Astrocyte (in vitro differentiated cells and primary cell): Measurements from ENCODE around the gene ENSA. TPM values are rescaled to one million over a fixed set of nuclear protein-coding genes. Genes with fewer than 3 reads are reported as not detected.
"Not testable (repeated sequence)": the region's sequence is repeated elsewhere in the genome, so short reads cannot be mapped to it uniquely, and the experiment has no call there.

Experiments used
- DNase-seq: peaks from one replicate; pipeline ENCODE4 v3.0.0-alpha.2; 2010; ENCODE audit warnings: low read depth
- FAIRE-seq: peaks from 2 replicates; lab custom pipeline; 2011; peaks lifted over from hg19 to GRCh38; lab: Jason Lieb, UNC
- H2AFZ ChIP-seq: 2 replicates; pipeline ENCODE4 v1.6.0; 2012; ENCODE audit warnings: low read depth, low read length, inconsistent platforms
- H3K27ac ChIP-seq: 2 replicates; pipeline ENCODE4 v1.5.1; 2011; ENCODE audit warnings: low read depth, low read length, inconsistent platforms
- H3K27me3 ChIP-seq: 2 replicates; pipeline ENCODE4 v1.6.0; 2011; ENCODE audit warnings: low read length, inconsistent platforms; ENCODE audit not compliant: insufficient read depth
- H3K36me3 ChIP-seq: 2 replicates; pipeline ENCODE4 v1.5.1; 2011; ENCODE audit warnings: low read length, inconsistent platforms; ENCODE audit not compliant: insufficient read depth
- H3K4me1 ChIP-seq: 2 replicates; pipeline ENCODE4 v1.5.1; 2011; ENCODE audit warnings: low read length, inconsistent platforms; ENCODE audit not compliant: insufficient read depth
- H3K4me2 ChIP-seq: 2 replicates; pipeline ENCODE4 v1.6.0; 2012; ENCODE audit warnings: low read length, inconsistent platforms
- H3K4me3 ChIP-seq: 2 replicates; pipeline ENCODE4 v1.5.1; 2011; ENCODE audit warnings: low read depth, mild to moderate bottlenecking, low read length, inconsistent platforms; ENCODE audit not compliant: insufficient read depth
- H3K79me2 ChIP-seq: 2 replicates; pipeline ENCODE4 v1.6.0; 2012; ENCODE audit warnings: mild to moderate bottlenecking, low read length, inconsistent platforms; ENCODE audit not compliant: insufficient read depth
- H3K9ac ChIP-seq: 2 replicates; pipeline ENCODE4 v1.6.0; 2012; ENCODE audit warnings: mild to moderate bottlenecking, low read length, inconsistent platforms
- H3K9me3 ChIP-seq: 2 replicates; pipeline ENCODE4 v1.5.1; 2012; ENCODE audit warnings: low read depth, mild to moderate bottlenecking, low read length, inconsistent platforms; ENCODE audit not compliant: insufficient read depth
- H4K20me1 ChIP-seq: 2 replicates; pipeline ENCODE4 v1.6.0; 2012; ENCODE audit warnings: low read length, inconsistent platforms; ENCODE audit not compliant: insufficient read depth
- H3K27ac Mint-ChIP-seq: one replicate; pipeline ENCODE4 v1.8.0; 2021; ENCODE audit warnings: mild to moderate bottlenecking, mixed read lengths; ENCODE audit not compliant: unreplicated experiment
- H3K27me3 Mint-ChIP-seq: one replicate; pipeline ENCODE4 v1.8.0; 2021; ENCODE audit warnings: low read depth, mixed read lengths; ENCODE audit not compliant: unreplicated experiment
- H3K36me3 Mint-ChIP-seq: one replicate; pipeline ENCODE4 v1.8.0; 2021; ENCODE audit warnings: low read depth, mixed read lengths; ENCODE audit not compliant: unreplicated experiment
- H3K4me1 Mint-ChIP-seq: one replicate; pipeline ENCODE4 v1.8.0; 2021; ENCODE audit warnings: low read depth, mixed read lengths; ENCODE audit not compliant: unreplicated experiment
- H3K4me3 Mint-ChIP-seq: one replicate; pipeline ENCODE4 v1.8.0; 2021; ENCODE audit warnings: mild to moderate bottlenecking, moderate library complexity, mixed read lengths; ENCODE audit not compliant: unreplicated experiment
- H3K9me3 Mint-ChIP-seq: one replicate; pipeline ENCODE4 v1.8.0; 2021; ENCODE audit warnings: mild to moderate bottlenecking, mixed read lengths; ENCODE audit not compliant: unreplicated experiment
- CTCF ChIP-seq: IDR thresholded peaks from 2 replicates; pipeline ENCODE4 v1.5.1; 2011; ENCODE audit warnings: low read depth, mild to moderate bottlenecking, inconsistent platforms, low read length, moderate library complexity; ENCODE audit not compliant: insufficient read depth
- EZH2 ChIP-seq: IDR thresholded peaks from 2 replicates; pipeline ENCODE4 v1.6.1; 2012; ENCODE audit warnings: mild to moderate bottlenecking, low read length, inconsistent platforms; ENCODE audit not compliant: insufficient read depth
- total RNA-seq: library from RNA; stranded (reverse); gene quantifications from 2 replicates; pipeline ENCODE4 v1.2.1, GENCODE V29; 2021

Gene ENSA
- total RNA-seq, 1 donor from 2014 or later: 99.6 TPM

- Histone ChIP-seq H3K9ac (no peak overlapping the region), H3K4me1 (no peaks in the 10 kb centered on the region), H3K27ac (no peak overlapping the region), H3K4me3 (no peak overlapping the region), H4K20me1 (no peaks in the 10 kb centered on the region), H3K79me2 (no peaks in the 10 kb centered on the region), H2AFZ (no peak overlapping the region), H3K36me3 (peaks cover 10% of the 10 kb centered on the region), H3K4me2 (no peak overlapping the region), H3K27me3 (no peaks in the 10 kb centered on the region), H3K9me3 (no peaks in the 10 kb centered on the region)
- no peak overlapping the region for H3K27ac Mint-ChIP-seq
- no peaks in the 10 kb centered on the region for H3K9me3 Mint-ChIP-seq
- FAIRE-seq: no peak
- no peak for TF ChIP-seq CTCF
- TF ChIP-seq EZH2: no peak
- DNase-seq: no peak
- H3K4me3 Mint-ChIP-seq: no peak overlapping the region
- H3K36me3 Mint-ChIP-seq: peaks cover 11% of the 10 kb centered on the region
- H3K27me3 Mint-ChIP-seq: no peaks in the 10 kb centered on the region
- H3K4me1 Mint-ChIP-seq: no peaks in the 10 kb centered on the region
Measured at GRCh38 chr1:150661156-150661555, 31.7 kb upstream of the ENSA start.

- no peaks in the 10 kb centered on the region for H3K9me3 Mint-ChIP-seq
- no peaks in the 10 kb centered on the region for H3K4me1 ChIP-seq
- H3K36me3 Mint-ChIP-seq: peaks cover 11% of the 10 kb centered on the region
- H3K27me3 Mint-ChIP-seq: no peaks in the 10 kb centered on the region
- no peak overlapping the region for H3K4me3 Mint-ChIP-seq
- H3K36me3 ChIP-seq: peaks cover 10% of the 10 kb centered on the region
- no peak overlapping the region for H3K4me2 ChIP-seq
- no peak overlapping the region for H3K9ac ChIP-seq
- FAIRE-seq (no peak), DNase-seq (no peak)
- H2AFZ ChIP-seq: no peak overlapping the region
- no peaks in the 10 kb centered on the region for H3K79me2 ChIP-seq
- TF ChIP-seq CTCF (no peak), EZH2 (no peak)
- no peak overlapping the region for H3K4me3 ChIP-seq
- no peaks in the 10 kb centered on the region for H3K4me1 Mint-ChIP-seq
- H3K27ac ChIP-seq: no peak overlapping the region
- no peaks in the 10 kb centered on the region for H4K20me1 ChIP-seq
- H3K27me3 ChIP-seq: no peaks in the 10 kb centered on the region
- no peak overlapping the region for H3K27ac Mint-ChIP-seq
- H3K9me3 ChIP-seq: no peaks in the 10 kb centered on the region
Measured at GRCh38 chr1:150660584-150660983, 31.2 kb upstream of the ENSA start.

DNA sequence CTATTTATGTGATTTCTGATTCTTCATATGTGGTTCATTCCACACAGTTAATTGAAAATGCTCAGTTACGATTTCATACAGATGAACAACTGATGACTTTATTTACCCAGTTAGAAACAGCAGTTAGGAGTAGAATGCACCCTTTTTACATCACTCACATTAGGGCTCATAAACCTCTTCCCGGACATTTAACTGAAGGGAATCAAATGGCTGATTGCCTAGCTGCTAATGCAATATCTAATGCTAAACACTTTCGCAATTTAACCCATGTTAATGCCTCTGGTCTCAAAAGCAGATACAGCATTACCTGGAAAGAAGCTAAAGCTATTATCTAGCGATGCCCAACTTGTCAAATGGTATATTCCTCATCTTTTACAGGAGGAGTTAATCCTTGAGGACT, 27.7 kb upstream of the ENSA start:
- H3K4me1 Mint-ChIP-seq, H3K27ac ChIP-seq, H3K9ac ChIP-seq, H3K4me3 ChIP-seq, FAIRE-seq, H3K9me3 ChIP-seq, H4K20me1 ChIP-seq, H2AFZ ChIP-seq, H3K27me3 Mint-ChIP-seq, H3K27me3 ChIP-seq, H3K36me3 Mint-ChIP-seq, H3K4me2 ChIP-seq, H3K79me2 ChIP-seq, DNase-seq, H3K27ac Mint-ChIP-seq, H3K9me3 Mint-ChIP-seq, H3K36me3 ChIP-seq, H3K4me3 Mint-ChIP-seq, H3K4me1 ChIP-seq: not testable (repeated sequence)

DNA sequence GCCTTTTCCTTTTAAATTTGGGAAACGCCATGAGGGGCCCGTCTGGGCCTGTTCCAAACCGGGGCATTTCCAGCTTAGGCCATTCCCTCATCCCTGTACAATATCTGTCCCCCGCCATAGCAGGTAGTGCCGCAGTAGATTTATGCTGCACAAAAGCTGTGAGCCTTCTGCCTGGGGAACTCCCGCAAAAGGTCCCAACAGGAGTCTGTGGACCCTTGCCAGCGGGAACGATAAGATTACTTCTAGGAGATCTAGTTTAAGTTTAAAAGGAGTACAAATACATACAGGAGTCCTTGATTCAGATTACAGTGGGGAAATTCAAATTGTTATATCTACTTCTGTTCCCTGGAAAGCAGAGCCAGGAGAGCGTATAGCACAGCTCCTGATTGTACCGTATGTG, 25.2 kb upstream of the ENSA start:
- H3K27me3 ChIP-seq, H3K36me3 Mint-ChIP-seq, H3K4me2 ChIP-seq, H3K9me3 ChIP-seq, H4K20me1 ChIP-seq, H3K27me3 Mint-ChIP-seq, H3K27ac Mint-ChIP-seq, H3K9me3 Mint-ChIP-seq, H3K4me1 Mint-ChIP-seq, H3K36me3 ChIP-seq, H2AFZ ChIP-seq, H3K4me1 ChIP-seq, H3K4me3 Mint-ChIP-seq, FAIRE-seq, DNase-seq, H3K27ac ChIP-seq, H3K9ac ChIP-seq, H3K79me2 ChIP-seq, H3K4me3 ChIP-seq: not testable (repeated sequence)
